C4-2B (cell line): ENCODE data around the gene WDR47.

Experiments used
- CTCF ChIP-seq: fragments of 450-650 bp; conservative IDR thresholded peaks from 2 replicates; pipeline ENCODE4 v1.5.1; 2017; ENCODE audit warnings: mild to moderate bottlenecking
- ZFX ChIP-seq: fragments of 450-650 bp; IDR thresholded peaks from 2 replicates; pipeline ENCODE4 v1.6.1; 2017

- TF ChIP-seq CTCF (no peak), ZFX (no peak)
These were observed 16.2 kb downstream of the WDR47 start for GRCh38 chr1:109025694-109026093.
